AG08395 (cell line): Measurements from ENCODE around the gene GASK1A.

Experiments used
- DNase-seq: peaks from one replicate; pipeline ENCODE4 v3.0.0; 2012; ENCODE audit warnings: mixed read lengths, low spot score

GASK1A gene

DNA sequence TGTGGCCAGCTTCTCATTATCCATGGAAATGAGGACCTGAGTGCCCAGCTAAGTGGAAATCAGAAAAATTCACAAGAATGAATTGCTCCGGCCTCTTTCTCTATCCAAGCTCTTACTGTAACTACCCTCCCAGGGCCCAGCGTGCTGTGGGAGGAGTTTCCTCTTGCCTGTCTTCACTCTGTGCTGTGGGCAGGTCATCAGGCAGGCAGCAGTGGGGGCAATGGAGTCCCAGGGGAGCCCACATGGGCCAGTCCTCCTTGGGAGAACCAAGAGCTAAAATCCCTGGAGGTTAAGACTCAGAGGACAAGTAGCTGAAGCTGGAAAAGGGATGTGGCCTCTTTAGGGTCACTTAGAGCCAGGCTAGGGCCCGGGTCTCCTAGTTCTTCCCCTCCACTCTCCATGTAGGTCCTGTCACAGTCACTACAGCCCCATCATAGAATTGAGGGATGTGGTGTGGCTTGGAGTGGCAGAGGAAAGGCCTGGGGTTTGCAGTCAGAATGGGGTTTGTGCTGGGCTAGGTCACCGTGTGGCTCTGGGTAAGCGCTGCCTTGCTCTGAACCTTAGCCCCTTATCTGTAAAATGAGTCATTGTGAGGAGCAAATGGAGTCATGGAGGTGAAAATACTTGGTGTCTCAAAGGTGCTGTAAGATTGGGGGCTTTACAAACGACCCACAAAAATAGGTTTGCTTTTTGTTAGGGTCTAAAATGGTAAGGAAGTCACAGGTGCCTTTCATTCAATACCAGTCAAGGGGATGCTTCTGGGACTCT lies 3.7 kb downstream of the GASK1A start:
- DNase-seq: no peak

DNA sequence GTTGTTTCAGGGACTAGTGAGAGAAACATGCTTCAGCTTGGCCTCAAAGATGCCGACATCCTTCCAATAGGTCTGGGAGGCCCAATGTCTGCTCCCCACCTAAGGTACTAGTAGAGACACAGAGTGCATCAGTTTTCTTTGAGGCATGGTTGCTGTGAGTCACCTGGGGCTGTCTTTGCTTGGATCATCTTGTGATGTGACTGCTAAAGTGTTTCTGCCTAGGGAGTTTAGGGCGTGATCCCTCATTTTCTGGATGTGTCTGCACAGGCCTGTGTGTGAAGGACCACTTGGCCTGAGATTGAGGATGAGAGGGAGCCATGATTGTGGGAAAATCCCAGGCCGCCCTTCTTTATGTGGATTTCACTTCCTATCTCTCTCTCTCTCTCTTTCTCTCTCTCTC lies 4.8 kb downstream of the GASK1A start:
- no peak for DNase-seq

GRCh38 chr3:42984701-42985100 lies 5.6 kb downstream of the GASK1A start:
- DNase-seq: no peak

DNA sequence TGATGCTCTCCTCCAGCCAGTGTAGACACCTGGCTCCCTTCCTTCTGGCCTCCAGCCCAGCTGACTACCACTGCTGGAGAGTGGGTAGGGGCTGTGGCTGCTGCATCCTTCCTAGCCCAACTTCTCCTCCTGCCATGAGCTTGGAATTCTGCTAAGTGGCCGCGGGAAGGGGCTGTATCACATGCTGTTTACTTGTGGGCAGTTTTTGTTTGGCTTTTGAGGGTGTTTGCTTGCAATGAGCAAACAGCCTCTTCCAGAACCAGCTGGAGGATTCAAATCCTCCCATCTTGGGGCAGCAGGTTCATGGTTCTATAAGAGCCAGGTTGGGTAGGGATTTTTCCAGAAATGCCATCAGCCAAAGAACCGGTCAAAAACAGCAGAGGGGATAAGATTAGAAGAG lies 9.0 kb downstream of the GASK1A start:
- DNase-seq: no peak

DNA sequence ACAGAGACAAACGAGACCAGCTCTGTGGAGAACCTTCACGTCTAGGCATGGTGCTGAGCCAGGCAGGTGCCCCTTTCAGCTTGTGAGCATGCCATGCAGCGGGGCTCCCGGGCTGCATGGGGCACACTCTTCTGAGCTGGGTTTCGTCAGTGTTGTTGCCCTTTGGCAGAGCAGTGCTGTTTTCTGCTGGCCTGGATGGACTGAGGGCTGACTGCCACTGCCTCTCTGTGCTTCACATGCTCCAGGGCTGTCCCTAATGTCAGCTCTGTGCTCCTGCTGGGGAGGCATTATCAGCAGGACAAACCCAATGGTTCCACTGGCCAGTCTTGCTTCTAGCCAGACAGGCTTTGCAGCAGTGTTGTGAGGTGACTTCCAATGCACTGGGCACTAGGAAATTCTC lies 9.5 kb downstream of the GASK1A start:
- DNase-seq: no peak

DNA sequence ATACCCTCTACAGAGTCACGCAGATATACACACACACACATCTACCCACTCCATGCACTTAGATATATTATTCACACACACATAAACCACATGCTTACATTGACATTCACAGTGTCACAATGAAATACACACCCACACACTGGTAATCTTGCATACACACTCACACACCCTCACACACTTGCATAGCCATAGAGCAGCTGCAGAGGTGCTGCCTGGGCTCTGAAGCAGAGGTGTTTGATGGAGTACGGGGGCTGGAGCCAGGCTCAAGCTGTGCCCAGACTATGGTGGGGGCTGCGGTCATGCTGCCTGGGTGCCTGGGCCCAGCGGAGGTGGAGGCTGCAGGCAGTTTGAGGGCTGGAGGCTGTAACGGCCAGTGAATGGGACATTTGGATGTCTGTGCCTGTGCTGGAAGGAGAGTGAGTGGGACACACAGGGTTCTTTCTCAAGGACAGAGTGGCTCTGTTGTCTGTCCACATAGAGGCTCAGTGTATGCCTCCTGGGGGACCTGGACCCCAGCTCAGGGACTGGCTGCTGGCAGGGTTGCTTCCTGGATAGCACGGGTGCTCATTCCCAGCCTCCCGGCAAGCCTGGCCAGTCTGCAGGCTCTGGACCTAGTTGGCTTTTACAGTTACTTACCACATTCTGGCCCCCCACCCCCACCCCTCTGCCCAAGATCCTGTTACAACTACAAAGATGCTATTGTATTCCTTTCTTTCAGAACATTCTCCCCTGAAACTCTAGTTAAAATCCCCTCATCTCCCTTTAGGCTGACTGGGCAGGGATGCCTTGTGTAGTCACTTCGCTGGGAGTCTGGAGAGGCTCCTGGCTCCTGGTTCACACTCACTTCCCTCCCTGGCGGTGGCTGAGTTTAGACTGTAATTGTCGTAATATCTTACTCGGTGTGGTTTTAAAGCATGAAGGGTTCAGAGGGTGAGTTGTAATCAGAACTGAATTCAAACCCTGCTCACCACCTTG lies 12.5 kb downstream of the GASK1A start:
- DNase-seq: no peak

- no peak for DNase-seq
Measured at GRCh38 chr3:42994595-42994994, 15.5 kb downstream of the GASK1A start.

GRCh38 chr3:42996021-42996420 lies 16.9 kb downstream of the GASK1A start:
- no peak for DNase-seq

GRCh38 chr3:42996633-42997075 lies 17.5 kb downstream of the GASK1A start:
- DNase-seq: no peak

- DNase-seq: no peak
Measured at GRCh38 chr3:42999212-42999611, 20.1 kb downstream of the GASK1A start.

- DNase-seq: no peak
Measured at GRCh38 chr3:42999632-43000031, 20.5 kb downstream of the GASK1A start.

- DNase-seq: no peak
Measured at GRCh38 chr3:43000387-43000786, 21.3 kb downstream of the GASK1A start.

DNA sequence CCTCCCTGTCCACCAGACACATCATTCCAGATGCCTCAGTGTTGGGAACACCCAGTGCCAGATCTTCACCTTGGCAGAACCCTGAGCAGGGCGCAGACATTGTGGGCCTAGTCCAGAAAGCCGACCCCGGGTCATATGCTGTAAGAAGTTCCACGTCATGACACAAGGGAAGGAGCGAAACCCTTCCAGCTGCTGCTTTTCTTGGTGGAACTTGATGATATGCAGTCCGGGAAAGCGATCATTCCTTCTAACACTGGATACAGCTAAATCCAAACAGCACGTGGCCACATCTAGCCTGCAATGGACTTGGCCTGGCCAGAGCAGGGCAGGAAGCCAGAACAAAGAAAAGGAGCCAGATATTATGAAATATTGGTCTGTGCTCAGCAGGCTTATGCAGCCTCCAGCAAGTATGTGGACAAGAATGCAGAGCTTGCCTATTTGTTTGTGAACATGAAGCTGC lies 22.0 kb downstream of the GASK1A start:
- DNase-seq: peak; percentile 93

DNA sequence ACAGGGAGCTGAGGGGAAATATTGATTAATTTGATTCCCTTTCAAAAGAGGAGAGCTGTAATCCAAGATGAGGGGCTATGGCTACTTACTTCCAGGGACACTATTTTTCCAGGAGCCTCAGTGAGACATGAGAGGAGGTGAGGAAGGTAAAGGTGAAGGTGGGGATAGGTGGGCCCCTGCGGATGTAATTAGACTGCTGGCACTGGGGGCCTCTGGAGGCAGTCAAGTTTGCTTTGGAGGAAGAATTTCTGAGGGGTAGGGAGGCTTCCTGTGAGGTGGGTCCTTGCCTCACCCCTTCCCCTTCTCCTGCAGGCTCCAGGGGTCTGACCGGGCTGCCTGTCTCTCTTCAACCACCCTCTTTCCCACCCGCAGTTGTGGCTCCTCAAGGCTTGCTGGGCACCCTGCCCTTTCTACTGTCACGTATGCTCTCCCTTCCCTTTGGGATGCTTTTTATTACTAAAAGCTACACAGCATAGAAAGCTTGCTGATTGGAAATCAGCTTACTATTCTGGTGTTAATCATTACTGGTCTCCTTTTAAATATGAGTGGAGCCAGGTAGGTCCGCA lies 22.5 kb downstream of the GASK1A start:
- no peak for DNase-seq

- DNase-seq: peak; percentile 61
Measured at GRCh38 chr3:43004282-43004681, 25.2 kb downstream of the GASK1A start.

DNA sequence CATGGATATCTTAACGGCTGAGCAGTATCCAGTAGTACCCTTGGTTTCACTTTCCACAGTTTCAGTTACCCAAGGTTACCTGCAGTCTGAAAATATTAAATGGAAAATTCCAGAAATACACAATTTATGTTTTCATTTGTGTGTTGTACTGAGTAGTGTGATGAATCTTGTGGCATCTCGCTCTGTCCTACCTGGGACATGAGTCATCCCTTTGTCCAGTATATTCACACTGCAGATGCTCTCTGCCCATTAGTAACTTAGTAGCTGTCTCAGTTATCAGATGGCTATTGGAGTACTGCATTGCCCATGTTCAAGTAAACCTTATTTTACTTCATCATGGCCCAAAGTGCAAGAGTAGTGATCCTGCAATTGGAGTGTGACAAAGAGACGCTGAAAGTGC lies 26.1 kb downstream of the GASK1A start:
- no peak for DNase-seq

GRCh38 chr3:43005981-43006380 lies 26.9 kb downstream of the GASK1A start:
- no peak for DNase-seq

DNA sequence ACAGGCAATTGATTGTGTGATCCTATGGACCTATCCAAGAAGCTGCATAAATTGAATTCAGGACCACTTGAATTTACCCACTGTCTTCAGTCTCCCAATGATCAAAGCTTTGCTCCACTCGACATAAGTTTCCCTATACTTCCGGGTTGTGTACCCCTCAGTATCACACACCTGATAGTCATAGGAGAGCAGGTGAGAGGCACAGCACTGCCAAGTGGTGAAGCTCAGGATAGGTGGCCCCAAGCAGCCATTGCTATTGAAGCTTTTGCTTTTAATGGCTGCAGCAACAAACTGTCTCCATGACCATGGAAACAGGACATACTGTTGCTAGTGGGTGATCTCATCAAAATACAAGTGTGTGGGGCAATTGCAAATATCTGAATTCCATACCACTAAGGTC lies 27.7 kb downstream of the GASK1A start:
- DNase-seq: no peak

DNA sequence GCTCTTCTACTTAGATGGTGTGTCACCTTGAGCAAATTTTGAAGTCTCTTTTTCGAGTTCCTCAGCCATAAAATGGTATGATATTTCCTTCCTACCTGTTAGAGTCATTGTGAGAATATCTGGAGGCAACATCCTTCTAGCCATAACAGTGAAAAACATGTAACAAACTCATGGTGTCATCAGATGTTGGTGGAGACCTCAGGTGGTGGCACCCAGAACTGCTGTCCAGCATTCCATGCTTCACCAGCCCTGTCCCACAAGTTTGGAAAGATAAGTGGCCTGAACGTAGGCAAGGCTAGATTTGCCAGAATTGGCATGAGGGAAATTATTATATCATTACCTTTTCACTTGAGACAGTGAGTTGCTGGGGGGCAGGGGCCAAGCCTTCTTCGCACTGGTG lies 30.4 kb downstream of the GASK1A start:
- DNase-seq: no peak

DNA sequence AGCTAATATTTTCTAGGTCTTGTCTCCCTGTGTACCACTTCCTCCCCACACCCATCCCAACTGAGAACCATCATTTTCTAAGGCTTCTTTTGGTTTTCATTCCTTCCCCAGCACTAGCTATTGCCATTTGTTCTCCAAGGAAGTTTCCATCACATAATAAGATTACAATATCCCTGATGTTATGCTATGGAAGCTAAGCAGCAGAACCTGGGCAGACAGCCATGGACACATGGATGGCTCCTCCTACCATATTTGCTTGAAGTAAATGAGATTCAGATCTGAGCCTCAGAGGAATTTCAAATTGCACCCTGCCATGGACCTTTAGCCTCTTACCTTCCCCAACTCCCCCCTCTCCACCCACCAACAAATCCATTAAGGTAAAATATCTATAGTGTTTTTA lies 31.5 kb downstream of the GASK1A start:
- no peak for DNase-seq

DNA sequence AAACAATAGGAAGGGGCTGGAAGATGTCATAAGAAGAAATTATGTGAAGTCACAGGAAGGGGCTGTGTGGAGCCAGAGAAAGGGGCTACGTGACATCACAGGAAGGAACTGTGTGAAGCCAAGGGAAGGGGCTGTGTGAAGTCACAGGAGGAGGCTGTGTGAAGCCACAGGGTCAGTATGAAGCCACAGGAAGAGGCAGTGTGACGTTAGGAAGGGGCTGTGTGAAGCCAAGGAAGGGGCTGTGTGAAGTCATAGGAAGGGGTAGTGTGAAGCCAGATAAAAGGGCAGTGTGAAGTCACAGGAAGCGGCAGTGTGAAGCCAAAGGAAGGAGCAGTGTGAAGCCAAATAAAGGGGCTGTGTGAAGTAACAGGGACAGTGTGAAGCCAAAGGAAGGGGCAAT lies 32.5 kb downstream of the GASK1A start:
- no peak for DNase-seq

- DNase-seq: no peak
Measured at GRCh38 chr3:43012174-43012573, 33.1 kb downstream of the GASK1A start.

DNA sequence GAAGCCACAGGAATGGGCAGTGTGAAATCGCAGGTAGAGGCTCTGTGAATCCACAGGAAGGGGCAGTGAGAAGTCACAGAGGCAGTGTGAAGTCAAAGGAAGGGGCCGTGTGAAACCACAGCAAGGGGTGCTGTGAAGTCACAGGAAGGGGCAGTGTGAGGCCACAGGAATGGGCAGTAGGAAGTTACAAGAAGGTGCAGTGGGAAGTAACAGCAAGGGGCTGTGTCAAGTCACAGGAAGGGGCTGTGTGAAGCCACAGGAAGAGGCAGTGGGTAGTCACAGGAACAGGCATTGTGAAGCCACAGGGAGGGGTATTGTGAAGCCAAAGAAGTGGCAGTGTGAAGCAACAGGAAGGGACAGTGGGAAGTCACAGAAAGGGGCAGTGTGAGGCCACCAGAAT lies 34.1 kb downstream of the GASK1A start:
- DNase-seq: no peak
